Measurements from ENCODE around the gene DNAJB8.

Gene DNAJB8

DNA sequence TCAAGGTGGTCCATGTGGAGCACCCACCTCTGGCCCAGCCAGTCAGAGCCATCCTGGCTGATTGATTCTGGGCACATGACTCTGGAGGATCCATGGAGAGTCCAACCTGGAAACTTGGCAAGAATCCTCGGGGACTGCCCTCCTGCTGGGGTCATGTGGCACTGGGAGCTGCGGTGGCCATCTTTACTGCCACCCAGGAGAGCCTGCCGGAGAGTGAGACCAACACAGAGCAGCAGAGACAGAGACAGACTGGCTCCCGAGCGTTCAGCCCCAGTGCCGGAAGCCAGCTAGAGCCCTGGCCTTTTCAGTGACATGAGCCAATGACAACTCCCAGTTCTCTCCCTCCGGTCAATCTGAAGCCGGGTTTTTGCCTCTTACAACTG, 37.8 kb upstream of the DNAJB8 start:
- TF ChIP-seq CTCF (IDR thresholded peaks at IDR 0.05; ENCODE audit: low read depth, low read length, missing control alignments), result no peak
- H3K4me3 ChIP-seq (ENCODE audit: low read depth, low read length), result no peak overlapping the region
- in situ Hi-C loops (cut with HindIII; ENCODE audit: low sequenced_read_pairs), result no loop called here
- no peak for DNase-seq (ENCODE audit: low read depth)

DNA sequence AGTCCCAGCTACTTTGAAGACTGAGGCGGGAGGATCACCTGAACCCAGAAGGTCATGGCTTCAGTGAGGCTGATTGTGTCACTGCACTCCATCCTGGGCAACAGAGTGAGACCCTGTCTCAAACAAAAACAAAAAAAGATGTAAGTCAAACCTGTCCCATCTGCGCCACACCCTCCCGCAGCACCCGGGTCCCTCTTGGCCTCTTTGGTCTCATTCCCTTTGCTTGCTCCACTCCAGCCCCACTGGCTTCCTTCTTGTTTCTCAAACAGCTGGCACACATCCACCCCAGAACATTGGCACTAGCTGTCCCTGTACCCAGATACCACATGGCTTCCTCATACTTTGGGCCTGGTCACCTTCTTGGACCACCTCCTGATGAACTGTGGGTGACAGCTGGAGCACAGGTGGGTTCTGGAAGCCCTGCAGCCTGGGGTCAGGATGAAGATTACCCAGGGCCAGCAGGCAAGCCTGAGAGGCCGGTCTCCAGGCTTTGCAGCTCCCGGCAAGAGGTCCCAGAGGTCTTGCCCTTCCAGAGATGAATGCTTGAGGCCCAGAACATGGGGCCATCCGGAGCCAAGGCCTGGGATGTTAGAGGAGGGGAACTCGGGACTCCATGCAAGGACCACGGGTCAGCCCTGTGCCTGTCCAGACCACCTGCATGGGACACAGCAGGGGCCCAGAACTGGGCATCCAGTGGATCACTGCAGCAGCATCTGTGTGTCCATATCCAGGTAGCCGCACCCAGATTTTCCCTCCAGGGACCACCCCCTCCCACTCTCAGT, 37.3 kb upstream of the DNAJB8 start:
- no peak overlapping the region for H3K4me3 ChIP-seq (ENCODE audit: low read depth, low read length)
- DNase-seq (ENCODE audit: low read depth), result no peak
- no peak for TF ChIP-seq CTCF (IDR thresholded peaks at IDR 0.05; ENCODE audit: low read depth, low read length, missing control alignments)
- in situ Hi-C loops (cut with HindIII; ENCODE audit: low sequenced_read_pairs), result no loop called here

GRCh38 chr3:128503164-128503651, 36.5 kb upstream of the DNAJB8 start:
- DNase-seq (ENCODE audit: low read depth), result no peak
- no peak overlapping the region for H3K4me3 ChIP-seq (ENCODE audit: low read depth, low read length)
- in situ Hi-C loops (cut with HindIII; ENCODE audit: low sequenced_read_pairs), result no loop called here
- peak; percentile 35 for TF ChIP-seq CTCF (IDR thresholded peaks at IDR 0.05; ENCODE audit: low read depth, low read length, missing control alignments)

DNA sequence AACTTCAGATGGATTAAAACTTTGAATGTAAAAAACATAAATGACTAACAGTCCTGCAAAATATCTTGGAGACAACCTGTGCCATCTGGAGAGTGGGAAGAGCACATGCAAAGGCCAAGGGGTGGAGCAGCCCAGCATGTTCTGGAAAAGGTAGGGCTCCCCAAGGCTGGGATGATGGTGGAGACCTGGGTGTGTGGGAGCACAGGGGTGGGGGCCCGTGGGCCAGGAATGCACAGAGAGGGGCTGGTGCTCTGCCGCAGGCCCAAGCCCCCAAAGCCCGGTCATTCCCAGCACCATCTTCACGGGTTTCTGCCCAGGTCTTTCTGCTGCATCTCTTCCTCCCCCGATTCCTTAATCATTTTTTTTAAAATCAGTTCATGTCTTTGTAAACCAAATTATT, 36.0 kb upstream of the DNAJB8 start:
- in situ Hi-C loops (cut with HindIII; ENCODE audit: low sequenced_read_pairs), result no loop called here
- no peak for DNase-seq (ENCODE audit: low read depth)
- no peak for TF ChIP-seq CTCF (IDR thresholded peaks at IDR 0.05; ENCODE audit: low read depth, low read length, missing control alignments)
- H3K4me3 ChIP-seq (ENCODE audit: low read depth, low read length), result no peak overlapping the region

GRCh38 chr3:128501431-128501830, 34.7 kb upstream of the DNAJB8 start:
- no peak overlapping the region for H3K4me3 ChIP-seq (ENCODE audit: low read depth, low read length)
- no peak for DNase-seq (ENCODE audit: low read depth)
- TF ChIP-seq CTCF (IDR thresholded peaks at IDR 0.05; ENCODE audit: low read depth, low read length, missing control alignments), result no peak
- in situ Hi-C loops (cut with HindIII; ENCODE audit: low sequenced_read_pairs), result no loop called here

- no peak overlapping the region for H3K4me3 ChIP-seq (ENCODE audit: low read depth, low read length)
- no peak for TF ChIP-seq CTCF (IDR thresholded peaks at IDR 0.05; ENCODE audit: low read depth, low read length, missing control alignments)
- in situ Hi-C loops (cut with HindIII; ENCODE audit: low sequenced_read_pairs), result no loop called here
- DNase-seq (ENCODE audit: low read depth), result no peak
These were observed 33.9 kb upstream of the DNAJB8 start for GRCh38 chr3:128500556-128500955.
